NCI-H1105 (cell line): ENCODE measurements around the gene SHE.

Experiments used
- DNase-seq: peaks from one replicate; lab custom pipeline; 2025; lab: John Stamatoyannopoulos, UW

Gene SHE

GRCh38 chr1:154446789-154447188, 55.4 kb downstream of the SHE start:
- no peak for DNase-seq

- DNase-seq, result no peak
These were observed 55.9 kb downstream of the SHE start for GRCh38 chr1:154446292-154446691.

- no peak for DNase-seq
These were observed 57.2 kb downstream of the SHE start for GRCh38 chr1:154445040-154445472.

- no peak for DNase-seq
These were observed 58.8 kb downstream of the SHE start for GRCh38 chr1:154443274-154444013.

- no peak for DNase-seq
These were observed 60.0 kb downstream of the SHE start for GRCh38 chr1:154442006-154442740.

GRCh38 chr1:154441241-154441888, 60.8 kb downstream of the SHE start:
- DNase-seq, result no peak

- DNase-seq, result no peak
These were observed 62.0 kb downstream of the SHE start for GRCh38 chr1:154440036-154440804.

- no peak for DNase-seq
These were observed 65.8 kb downstream of the SHE start for GRCh38 chr1:154436433-154436832.

GRCh38 chr1:154435599-154436200, 66.5 kb downstream of the SHE start:
- no peak for DNase-seq

GRCh38 chr1:154434346-154435085, 67.7 kb downstream of the SHE start:
- no peak for DNase-seq

- no peak for DNase-seq
These were observed 68.9 kb downstream of the SHE start for GRCh38 chr1:154433161-154433764.

GRCh38 chr1:154431586-154432373, 70.4 kb downstream of the SHE start:
- DNase-seq, result no peak

GRCh38 chr1:154430903-154431302, 71.3 kb downstream of the SHE start:
- no peak for DNase-seq

GRCh38 chr1:154429841-154430611, 72.2 kb downstream of the SHE start:
- DNase-seq, result no peak
